HT-29 (cell line): ENCODE results near the gene RAPGEF3. TPM values are rescaled to one million over a fixed set of nuclear protein-coding genes. Genes with fewer than 3 reads are reported as not detected.

Source experiments
- DNase-seq: peaks from one replicate; pipeline ENCODE4 v3.0.0-alpha.2; 2015; ENCODE audit warnings: low spot score
- total RNA-seq: library from RNA; depleted of rRNA; stranded (reverse); fragments of >200 nt; shearing (Covaris generic); gene quantifications from 2 replicates; pipeline ENCODE4 v1.2.3, GENCODE V29; 2014

RAPGEF3 gene
- total RNA-seq, 1 experiment from 2014 or later, result 38.2 TPM

GRCh38 chr12:47791351-47791746, 32.7 kb upstream of the RAPGEF3 start:
- no peak for DNase-seq

- no peak for DNase-seq
Observed at GRCh38 chr12:47790676-47791350, 32.1 kb upstream of the RAPGEF3 start.

- no peak for DNase-seq
Observed at GRCh38 chr12:47789712-47790489, 31.2 kb upstream of the RAPGEF3 start.

- DNase-seq, result no peak
Observed at GRCh38 chr12:47789141-47789540, 30.5 kb upstream of the RAPGEF3 start.

- DNase-seq, result no peak
Observed at GRCh38 chr12:47787596-47788319, 29.1 kb upstream of the RAPGEF3 start.

GRCh38 chr12:47786662-47787280, 28.1 kb upstream of the RAPGEF3 start:
- no peak for DNase-seq

GRCh38 chr12:47785887-47786661, 27.4 kb upstream of the RAPGEF3 start:
- DNase-seq, result no peak

GRCh38 chr12:47785036-47785886, 26.6 kb upstream of the RAPGEF3 start:
- no peak for DNase-seq

- no peak for DNase-seq
Observed at GRCh38 chr12:47783821-47784819, 25.4 kb upstream of the RAPGEF3 start.

GRCh38 chr12:47783024-47783755, 24.5 kb upstream of the RAPGEF3 start:
- no peak for DNase-seq

- DNase-seq, result no peak
Observed at GRCh38 chr12:47782372-47782770, 23.7 kb upstream of the RAPGEF3 start.

- DNase-seq, result no peak
Observed at GRCh38 chr12:47781479-47782371, 23.0 kb upstream of the RAPGEF3 start.

- DNase-seq, result no peak
Observed at GRCh38 chr12:47779943-47780504, 21.3 kb upstream of the RAPGEF3 start.

- DNase-seq, result peak; percentile 94
Observed at GRCh38 chr12:47779301-47779942, 20.7 kb upstream of the RAPGEF3 start.

GRCh38 chr12:47778881-47779280, 20.2 kb upstream of the RAPGEF3 start:
- no peak for DNase-seq
